WERI-Rb-1 (cell line): Measurements from ENCODE around the gene MBLAC1.
A peak's percentile ranks its signal among the peaks of the same experiment; 100 is the strongest.

ENCODE experiments used
- DNase-seq: peaks from one replicate; pipeline ENCODE4 v3.0.0-alpha.2; 2020
- H3K27ac ChIP-seq: fragments of 250-450 bp; sonication (Bioruptor Pico); 2 replicates; pipeline ENCODE4 v1.5.1; 2020; ENCODE audit warnings: mild to moderate bottlenecking, moderate library complexity
- H3K27me3 ChIP-seq: fragments of 250-450 bp; sonication (Bioruptor Pico); 2 replicates; pipeline ENCODE4 v1.5.1; 2021; ENCODE audit warnings: mild to moderate bottlenecking, low read depth, moderate library complexity; ENCODE audit not compliant: insufficient read depth, severe bottlenecking
- H3K36me3 ChIP-seq: fragments of 250-450 bp; sonication (Bioruptor Pico); 2 replicates; pipeline ENCODE4 v1.5.1; 2020; ENCODE audit warnings: mild to moderate bottlenecking, moderate library complexity
- H3K4me3 ChIP-seq: 2 replicates; pipeline ENCODE4 v1.5.1; 2011; ENCODE audit warnings: low read depth, mild to moderate bottlenecking, control low read depth, low read length
- H3K9me3 ChIP-seq: fragments of 250-450 bp; sonication (Bioruptor Pico); 2 replicates; pipeline ENCODE4 v1.5.1; 2021; ENCODE audit warnings: mild to moderate bottlenecking, moderate library complexity; ENCODE audit not compliant: severe bottlenecking
- TF ChIP-seq, protein P1 (sequence below): IDR thresholded peaks from 2 replicates; pipeline ENCODE4 v1.5.1; 2011; ENCODE audit warnings: low read depth, mild to moderate bottlenecking, control low read depth, inconsistent platforms, low read length

The MBLAC1 gene

DNA sequence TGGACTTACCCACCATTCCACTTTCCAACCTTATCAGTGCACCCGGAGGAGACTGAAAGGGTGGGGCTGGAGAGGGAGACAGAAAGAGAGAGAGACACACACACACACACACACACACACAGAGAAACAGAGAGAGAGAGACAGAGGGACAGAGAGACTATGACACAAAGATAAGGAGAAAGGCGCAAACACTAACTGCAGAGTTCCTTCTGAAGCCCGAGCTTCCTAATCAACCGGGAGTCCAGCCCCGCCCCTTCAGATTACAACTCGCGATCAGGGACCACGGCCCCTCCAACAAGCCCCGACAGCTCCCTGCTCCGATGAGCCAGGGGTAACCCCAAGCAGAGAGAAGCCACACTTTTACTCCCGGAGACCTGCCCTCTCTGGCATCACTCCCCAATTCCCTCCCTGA lies 41.2 kb downstream of the MBLAC1 start:
- peak overlapping the region; percentile 62 for H3K4me3 ChIP-seq
- peak overlapping the region; percentile 24 for H3K27ac ChIP-seq
- no peak for DNase-seq
- H3K27me3 ChIP-seq = no peaks in the 10 kb centered on the region
- TF ChIP-seq, protein P1, sequence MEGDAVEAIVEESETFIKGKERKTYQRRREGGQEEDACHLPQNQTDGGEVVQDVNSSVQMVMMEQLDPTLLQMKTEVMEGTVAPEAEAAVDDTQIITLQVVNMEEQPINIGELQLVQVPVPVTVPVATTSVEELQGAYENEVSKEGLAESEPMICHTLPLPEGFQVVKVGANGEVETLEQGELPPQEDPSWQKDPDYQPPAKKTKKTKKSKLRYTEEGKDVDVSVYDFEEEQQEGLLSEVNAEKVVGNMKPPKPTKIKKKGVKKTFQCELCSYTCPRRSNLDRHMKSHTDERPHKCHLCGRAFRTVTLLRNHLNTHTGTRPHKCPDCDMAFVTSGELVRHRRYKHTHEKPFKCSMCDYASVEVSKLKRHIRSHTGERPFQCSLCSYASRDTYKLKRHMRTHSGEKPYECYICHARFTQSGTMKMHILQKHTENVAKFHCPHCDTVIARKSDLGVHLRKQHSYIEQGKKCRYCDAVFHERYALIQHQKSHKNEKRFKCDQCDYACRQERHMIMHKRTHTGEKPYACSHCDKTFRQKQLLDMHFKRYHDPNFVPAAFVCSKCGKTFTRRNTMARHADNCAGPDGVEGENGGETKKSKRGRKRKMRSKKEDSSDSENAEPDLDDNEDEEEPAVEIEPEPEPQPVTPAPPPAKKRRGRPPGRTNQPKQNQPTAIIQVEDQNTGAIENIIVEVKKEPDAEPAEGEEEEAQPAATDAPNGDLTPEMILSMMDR = no peak
- peaks cover 19% of the 10 kb centered on the region for H3K36me3 ChIP-seq
- no peaks in the 10 kb centered on the region for H3K9me3 ChIP-seq

DNA sequence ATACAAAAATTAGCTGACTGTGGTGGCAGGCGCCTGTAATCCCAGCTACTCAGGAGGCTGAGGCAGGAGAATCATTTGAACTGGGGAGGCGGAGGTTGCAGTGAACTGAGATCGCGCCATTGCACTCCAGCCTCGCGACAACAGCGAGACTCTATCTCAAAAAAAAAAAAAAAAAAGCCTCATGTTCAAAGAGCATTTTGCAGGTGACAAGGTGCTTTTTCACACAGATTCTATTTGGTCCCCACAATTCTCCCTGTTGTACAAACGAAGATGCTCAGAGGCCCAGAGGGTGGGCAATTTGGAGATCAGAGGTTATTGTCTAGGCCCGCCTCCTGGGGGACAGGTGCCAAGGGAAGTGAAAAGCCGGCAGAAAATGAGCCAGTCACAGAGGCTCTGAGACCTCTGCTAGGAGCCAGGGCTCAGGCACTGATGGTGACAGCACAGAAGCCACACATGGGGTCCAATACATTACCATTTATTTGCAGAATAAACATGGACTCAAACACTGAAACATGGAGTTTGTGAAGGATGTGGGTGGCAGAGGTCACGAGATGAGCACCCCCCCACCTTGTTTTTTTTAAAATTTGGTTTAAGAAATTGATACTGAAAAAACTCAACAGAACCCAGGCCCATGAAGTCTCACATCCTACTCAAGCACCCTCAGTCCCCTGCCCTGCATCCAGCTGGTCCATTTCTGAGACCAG lies 42.5 kb downstream of the MBLAC1 start:
- Histone ChIP-seq H3K27ac (no peak overlapping the region; the same call in 1 of the 2 replicates), H3K9me3 (no peaks in the 10 kb centered on the region), H3K27me3 (no peaks in the 10 kb centered on the region), H3K36me3 (peaks cover 30% of the 10 kb centered on the region), H3K4me3 (no peak overlapping the region)
- TF ChIP-seq, protein P1 = no peak
- DNase-seq = no peak

DNA sequence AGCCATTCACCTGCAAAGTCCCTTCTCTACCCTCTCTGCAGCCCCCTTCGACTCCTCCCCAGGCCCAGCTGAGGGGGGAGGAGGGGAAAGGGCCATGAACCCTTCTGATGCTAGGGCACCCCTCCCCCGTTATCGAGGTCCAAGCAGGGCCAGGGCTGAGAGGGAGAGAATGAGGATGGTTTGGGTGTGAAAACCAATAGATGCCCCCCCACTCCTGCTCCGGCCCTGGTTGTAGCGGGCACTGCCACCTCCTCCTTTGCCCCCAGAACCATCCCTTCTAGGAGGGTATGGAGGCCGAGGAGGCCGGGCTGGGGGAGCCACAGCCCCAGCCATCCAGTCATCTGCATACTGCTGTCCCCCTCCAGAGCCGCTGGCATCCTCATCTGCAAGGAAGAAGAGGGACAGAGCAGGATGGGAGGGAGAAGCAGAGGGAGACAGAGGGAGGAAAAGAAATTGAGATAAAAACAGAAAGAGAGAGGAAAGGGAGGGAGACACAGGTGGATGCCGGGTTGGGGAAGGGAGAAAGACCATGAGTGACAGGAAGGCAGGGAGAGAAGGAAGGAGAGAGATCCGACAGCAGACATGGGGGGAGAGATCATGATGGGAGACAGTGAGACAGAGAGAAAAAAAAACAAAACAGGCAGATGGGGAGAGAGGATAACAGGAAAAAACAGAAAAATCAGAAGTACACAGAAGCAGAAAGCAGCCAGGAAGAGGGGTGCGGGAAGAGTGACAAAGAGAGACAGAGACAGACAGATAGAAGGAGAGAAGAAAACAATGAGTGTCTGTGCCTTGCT lies 43.5 kb downstream of the MBLAC1 start:
- Histone ChIP-seq H3K27me3 (no peaks in the 10 kb centered on the region), H3K9me3 (no peaks in the 10 kb centered on the region), H3K27ac (no peak overlapping the region), H3K4me3 (no peak overlapping the region), H3K36me3 (peaks cover 40% of the 10 kb centered on the region)
- no peak for DNase-seq
- TF ChIP-seq, protein P1 = no peak

DNA sequence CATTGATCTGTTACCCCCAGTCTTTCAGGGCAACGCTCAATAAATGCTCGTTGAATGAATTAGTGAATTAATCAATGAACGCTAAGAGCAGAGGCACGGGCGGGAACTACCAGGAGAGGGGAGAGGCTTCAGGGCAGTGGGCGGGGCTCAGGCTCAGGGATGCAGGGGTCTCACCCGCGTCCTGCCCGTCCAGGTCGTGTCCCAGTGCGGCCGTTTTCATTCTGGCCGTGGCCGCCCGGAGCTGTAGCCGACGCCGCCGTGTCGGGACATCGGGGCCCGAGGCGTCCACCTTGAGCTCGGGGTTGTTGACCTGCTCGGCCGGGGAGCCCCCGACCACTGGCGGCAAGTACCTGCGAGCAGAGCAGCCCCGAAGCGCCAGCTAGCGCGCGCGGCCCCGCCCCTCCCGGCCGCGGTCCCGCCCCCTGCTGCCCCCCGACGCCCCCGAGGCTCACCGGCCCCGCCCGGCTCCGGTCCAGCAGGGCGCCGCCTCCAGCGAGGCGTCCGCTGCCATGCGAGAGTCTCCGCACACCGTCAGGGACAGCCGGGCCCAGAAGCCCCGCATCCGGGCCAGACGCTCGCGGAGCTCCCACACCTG lies 44.4 kb downstream of the MBLAC1 start:
- no peaks in the 10 kb centered on the region for H3K27me3 ChIP-seq
- peaks cover 44% of the 10 kb centered on the region for H3K36me3 ChIP-seq
- no peak overlapping the region for H3K27ac ChIP-seq
- H3K9me3 ChIP-seq = no peaks in the 10 kb centered on the region
- TF ChIP-seq, protein P1 = no peak
- no peak overlapping the region for H3K4me3 ChIP-seq
- no peak for DNase-seq

DNA sequence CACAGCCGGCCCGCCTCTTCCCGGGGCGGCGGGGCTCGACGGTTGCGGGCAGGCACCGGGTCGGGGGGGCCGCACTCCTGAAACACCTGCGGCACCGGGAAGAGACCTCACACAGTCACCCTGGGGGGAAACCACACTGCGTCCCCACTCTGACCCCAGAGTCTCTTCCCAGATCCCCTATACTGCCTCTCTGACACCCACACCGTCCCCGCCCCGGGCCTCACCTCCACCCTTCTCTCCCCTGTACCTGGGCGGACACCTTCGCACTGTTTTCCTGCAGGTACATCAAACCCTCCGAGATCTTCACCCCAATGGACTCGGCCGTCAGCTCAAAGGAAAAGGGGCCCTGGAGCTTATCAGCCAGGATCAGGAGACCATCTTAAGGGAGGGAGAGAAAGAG lies 45.1 kb downstream of the MBLAC1 start:
- no peaks in the 10 kb centered on the region for H3K27me3 ChIP-seq
- peaks cover 44% of the 10 kb centered on the region for H3K36me3 ChIP-seq
- TF ChIP-seq, protein P1 = no peak
- H3K27ac ChIP-seq = no peak overlapping the region
- H3K4me3 ChIP-seq = no peak overlapping the region
- H3K9me3 ChIP-seq = no peaks in the 10 kb centered on the region
- DNase-seq = no peak
